SIG-M5 (cell line): ENCODE data around the gene STUB1.

ENCODE experiments used
- DNase-seq: peaks from one replicate; lab custom pipeline; 2025; lab: John Stamatoyannopoulos, UW

Gene STUB1

GRCh38 chr16:644556-644955, 35.7 kb upstream of the STUB1 start:
- DNase-seq = no peak

DNA sequence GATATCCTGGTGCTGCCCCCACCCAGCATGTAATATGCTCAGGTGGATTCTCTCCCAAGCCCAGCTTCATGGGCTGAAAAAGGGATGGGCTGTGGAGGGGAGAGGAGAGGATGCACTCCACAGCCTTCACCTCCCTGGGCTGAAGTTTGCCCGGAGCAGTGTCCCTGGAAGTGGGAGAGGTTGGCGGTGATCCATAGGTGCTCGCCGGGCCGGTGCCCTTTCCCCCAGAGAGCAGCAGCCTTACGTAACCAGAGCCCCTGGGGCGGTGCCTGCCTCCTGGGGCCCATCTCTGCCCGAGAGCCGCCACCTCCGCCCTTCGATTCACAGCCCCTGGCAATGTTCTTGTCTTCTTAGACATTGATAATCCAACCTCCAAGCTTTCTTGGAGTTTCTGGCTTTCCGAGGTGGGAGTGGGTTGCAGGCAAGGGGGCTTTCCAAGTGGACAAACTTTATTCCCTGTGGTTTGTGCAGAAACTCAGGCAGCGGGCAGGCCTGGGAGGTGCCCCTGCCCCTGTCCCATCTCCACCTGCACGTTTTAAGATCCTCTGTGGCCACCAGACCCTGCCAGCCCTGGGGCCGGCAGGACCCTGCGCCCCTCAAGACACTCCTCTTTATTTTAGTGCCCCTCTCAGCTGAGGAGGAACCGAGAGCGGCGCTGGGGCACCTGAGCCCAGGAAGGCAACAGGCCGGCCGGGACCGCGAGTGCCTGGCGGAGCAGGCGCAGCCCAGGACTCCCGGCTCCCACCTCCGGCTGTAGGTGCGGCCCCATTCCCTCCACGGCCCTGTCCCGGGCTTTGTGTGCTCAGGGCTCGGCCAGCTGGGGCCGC, 34.1 kb upstream of the STUB1 start:
- no peak for DNase-seq

DNA sequence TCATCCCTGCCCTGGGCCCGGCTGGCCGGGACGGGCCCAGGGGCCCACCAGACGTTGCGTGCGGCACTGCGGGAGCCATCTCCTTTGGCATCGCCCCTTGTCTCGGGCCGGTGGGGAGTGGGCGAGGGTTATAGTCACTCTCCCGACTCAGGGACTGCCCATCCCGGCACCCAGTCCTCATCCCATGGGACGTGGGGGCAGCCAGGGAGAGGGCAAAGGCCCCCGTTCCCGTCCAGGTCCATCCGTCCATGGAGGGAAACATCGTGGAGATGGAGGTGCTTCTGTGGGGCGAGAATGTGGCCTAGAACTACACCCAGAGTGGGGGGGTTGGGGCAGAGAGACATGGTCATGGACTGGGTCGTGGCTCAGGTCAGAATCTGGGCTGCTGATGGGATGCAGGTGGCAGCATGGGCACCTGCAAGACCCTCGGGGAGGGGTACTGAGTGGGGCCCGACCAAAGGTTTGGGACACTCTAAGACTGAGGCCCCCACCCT, 33.5 kb upstream of the STUB1 start:
- DNase-seq = no peak

- no peak for DNase-seq
These were observed 32.9 kb upstream of the STUB1 start for GRCh38 chr16:647173-647902.

GRCh38 chr16:648071-648780, 32.0 kb upstream of the STUB1 start:
- no peak for DNase-seq

DNA sequence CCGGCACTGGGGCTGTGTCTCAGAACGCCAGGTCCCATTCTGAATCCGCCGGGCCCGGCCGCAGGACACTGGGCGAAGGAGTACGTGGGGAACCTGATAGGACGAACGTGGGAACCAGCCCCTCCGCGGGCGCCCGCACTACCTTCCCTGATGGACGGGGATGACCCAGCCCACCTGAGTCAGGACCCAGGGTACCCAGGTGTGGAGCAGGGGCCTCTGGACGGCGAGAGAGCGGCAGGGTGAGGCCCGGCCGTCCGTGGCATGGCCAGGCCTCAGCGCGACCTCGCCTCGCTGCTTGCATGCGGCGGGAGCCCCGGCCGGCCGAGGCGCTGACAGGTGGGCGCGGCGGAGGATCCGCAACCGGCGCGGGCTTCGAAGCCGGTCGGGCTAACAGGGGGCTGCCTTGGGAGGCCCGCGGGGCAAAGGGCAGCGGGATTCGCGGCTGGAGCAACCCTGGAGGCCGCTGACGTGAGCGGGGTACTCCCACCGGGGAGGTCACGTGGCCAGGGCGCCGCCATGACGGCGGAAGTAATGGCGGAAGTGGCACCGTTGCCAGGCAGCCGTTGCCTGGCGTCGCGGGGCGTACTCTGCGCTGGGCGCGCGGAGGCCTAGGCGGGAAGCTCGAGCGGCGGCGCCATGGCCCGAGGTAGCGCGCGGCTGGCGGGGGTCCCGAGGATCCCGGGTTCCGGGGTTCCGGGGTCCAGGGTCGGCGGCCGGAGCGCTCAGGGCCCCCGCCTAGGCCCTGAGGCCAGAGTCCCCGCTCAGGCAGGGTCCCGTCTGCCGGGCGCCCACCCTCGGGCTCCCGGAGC, 31.2 kb upstream of the STUB1 start, which contains the start of gene WDR90:
Gene WDR90, plus strand, starts transcription at position 585 of the 809 bp plus-strand sequence. Its CDS starts 52 bp downstream, at position 637.
- peak; percentile 26 for DNase-seq

DNA sequence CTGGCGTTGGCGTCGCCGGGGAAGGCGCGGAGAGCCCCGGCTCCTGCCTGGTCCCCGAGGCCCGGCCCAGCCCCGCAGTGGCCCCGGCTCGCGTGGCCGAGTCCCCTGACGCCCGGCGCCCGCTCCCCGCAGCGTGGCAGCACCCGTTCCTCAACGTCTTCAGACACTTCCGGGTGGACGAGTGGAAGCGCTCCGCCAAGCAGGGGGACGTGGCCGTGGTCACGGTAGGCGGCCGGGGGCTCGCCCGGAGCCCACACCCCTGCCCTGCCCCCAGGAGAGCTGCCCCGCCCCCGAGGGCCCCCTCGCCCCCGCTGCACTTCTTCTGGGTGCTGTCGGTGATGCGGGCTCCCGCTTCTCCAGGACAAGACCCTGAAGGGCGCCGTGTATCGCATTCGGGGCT, 30.6 kb upstream of the STUB1 start:
- no peak for DNase-seq

DNA sequence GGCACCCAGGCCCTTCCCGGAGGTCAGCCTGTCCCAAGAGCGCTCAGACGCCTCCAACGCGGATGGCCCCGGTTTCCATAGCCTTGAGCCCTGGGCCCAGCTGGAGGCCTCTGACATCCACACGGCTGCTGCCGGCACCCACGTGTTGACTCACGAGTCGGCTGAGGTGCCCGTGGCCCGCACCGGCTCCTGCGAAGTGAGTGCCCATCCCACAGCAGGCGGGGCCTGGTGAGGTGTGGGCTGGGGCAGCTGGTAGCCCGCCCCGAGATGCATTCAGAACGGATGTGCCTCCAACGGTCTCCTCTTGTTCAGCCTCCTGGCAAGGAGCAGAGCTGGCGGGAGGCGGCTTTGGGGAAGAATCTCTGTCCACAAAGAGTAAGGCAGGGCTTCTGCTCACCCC, 28.4 kb upstream of the STUB1 start:
- DNase-seq = no peak

- DNase-seq = no peak
These were observed 27.5 kb upstream of the STUB1 start for GRCh38 chr16:652454-653305.

DNA sequence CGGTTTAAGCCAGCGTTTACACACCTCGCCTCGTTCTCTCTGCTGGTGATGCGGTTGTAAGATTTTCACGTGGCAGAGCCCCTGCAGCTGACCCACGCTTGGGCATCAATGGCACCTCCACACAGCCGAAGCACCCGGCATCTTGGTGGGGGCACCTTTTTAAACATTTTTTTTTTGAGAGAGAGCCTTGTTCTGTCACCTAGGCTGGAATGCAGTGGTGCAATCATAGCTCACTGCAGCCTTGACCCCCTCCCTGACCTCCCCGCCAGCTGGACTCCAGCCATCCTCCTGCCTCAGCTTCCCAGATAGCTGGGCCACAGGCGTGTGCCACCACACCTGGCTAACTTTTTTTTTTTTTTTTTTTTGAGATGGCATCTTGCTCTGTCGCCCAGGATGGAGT, 26.2 kb upstream of the STUB1 start:
- no peak for DNase-seq

- no peak for DNase-seq
These were observed 22.7 kb upstream of the STUB1 start for GRCh38 chr16:657487-657886.

- DNase-seq = no peak
These were observed 21.3 kb upstream of the STUB1 start for GRCh38 chr16:658679-659571.

DNA sequence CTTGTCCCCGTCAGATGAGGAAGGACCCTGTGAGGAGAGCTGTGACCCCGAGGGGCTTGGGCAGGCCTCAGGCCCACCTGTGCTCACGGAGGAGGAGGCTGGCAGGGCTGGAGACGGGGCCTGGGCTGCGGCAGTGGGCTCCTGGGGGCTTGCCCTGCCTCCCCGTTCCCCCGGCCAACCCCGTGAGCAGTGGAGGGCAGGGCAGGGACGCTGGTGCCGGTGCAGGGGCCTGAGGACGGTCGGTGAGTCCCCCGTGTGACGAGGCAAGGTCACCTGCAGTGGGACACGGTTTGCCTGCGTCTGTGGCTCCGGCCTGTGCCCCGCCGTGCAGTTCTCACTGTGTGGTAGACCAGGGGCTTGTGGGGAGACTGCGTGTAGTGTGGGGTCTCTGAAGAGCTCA, 20.6 kb upstream of the STUB1 start:
- no peak for DNase-seq

DNA sequence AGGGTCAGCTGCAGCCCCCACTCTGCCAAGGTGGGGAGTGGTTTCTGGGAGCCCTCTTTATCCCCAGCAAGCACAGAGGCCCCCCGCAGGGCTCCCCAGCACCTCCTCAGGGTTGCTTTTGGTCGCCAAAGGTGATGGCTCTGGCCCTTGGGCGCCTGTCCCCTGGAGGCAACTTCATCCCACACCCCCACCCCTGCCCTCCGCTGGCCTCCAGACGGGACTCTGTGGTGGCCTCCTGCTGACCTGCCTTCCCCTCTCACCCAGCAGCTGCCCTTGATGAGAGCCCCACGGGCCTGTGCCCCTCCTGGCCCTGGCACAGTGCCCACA, 20.1 kb upstream of the STUB1 start:
- no peak for DNase-seq

DNA sequence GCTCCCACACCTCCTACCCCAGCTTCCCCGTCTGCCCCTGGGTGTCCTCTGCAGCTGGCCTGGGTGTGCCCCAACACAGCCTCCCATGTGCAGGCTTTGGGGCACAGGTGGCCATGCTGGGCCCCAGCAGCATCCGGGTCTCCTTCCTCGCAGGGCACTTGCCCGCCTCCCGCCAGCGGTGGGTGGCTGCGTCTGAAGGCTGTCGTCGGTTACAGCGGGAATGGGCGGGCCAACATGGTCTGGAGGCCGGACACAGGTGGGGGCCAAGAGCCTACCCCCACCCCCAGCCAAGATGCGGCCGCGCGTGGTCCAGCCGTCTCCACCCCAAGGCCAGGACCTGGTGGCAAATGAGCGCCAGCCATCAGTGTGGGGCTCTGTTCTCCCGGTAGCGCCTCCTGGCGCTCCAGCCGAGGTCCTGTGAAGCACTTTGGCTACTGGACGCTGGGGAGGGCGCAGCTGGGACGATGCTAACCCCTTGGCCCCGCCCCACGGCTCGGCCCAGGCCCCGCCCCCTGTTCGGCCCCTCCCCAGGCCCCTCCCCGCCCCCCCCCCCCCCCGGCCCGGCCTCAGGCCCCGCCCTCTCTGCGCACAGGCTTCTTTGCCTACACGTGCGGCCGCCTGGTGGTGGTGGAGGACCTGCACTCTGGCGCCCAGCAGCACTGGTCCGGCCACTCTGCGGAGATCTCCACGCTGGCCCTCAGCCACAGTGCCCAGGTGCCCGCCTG, 19.6 kb upstream of the STUB1 start:
- peak; percentile 15 for DNase-seq

DNA sequence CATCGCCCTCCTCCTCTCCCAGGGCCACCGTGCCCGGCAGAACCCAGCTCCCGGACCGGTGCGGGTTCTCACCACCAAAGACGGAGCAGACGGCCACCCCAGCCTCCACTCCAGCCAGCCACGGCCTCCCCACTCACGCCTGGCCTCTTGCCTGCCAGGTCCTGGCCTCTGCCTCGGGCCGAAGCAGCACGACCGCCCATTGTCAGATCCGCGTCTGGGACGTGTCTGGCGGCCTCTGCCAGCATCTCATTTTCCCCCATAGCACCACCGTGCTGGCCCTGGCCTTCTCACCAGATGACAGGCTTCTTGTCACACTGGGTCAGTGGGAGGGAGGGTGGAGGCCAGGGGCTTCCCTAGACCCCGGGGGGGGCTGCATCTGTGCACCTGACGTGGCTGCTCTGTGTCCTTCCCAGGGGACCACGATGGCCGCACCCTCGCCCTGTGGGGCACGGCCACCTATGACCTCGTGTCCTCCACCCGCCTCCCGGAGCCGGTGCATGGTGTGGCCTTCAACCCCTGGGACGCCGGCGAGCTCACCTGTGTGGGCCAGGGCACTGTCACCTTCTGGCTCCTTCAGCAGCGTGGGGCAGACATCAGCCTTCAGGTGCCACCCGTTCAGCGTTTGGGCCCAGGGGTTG, 18.9 kb upstream of the STUB1 start:
- no peak for DNase-seq

- no peak for DNase-seq
These were observed 18.1 kb upstream of the STUB1 start for GRCh38 chr16:662095-662494.

- no peak for DNase-seq
These were observed 17.6 kb upstream of the STUB1 start for GRCh38 chr16:662597-662996.

DNA sequence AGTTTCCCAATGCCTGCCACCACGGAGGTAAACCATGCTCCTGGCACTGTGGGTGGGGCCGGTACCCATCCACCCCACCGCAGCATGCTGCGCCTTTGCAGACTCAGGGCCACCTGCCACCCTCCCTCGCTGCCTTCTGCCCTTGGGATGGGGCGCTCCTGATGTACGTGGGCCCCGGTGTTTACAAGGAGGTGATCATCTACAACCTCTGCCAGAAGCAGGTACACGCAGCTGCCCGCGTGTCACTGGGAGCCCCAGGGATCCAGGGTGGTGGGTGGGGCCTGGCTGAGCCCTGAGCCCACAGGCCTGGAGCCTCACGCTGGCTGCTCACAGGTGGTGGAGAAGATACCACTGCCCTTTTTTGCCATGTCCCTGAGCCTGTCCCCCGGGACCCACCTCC, 13.6 kb upstream of the STUB1 start:
- DNase-seq = no peak
